ENCODE results near the gene CADM4.
"Not testable (repeated sequence)": the region's sequence is repeated elsewhere in the genome, so short reads cannot be mapped to it uniquely, and the experiment has no call there.

Gene CADM4

GRCh38 chr19:43605875-43606568 is 33.6 kb downstream of the CADM4 start:
- DNase-seq = no peak

- not testable (repeated sequence) for DNase-seq
These were observed 39.3 kb downstream of the CADM4 start for GRCh38 chr19:43600326-43600725.

- no peak for DNase-seq
These were observed 39.9 kb downstream of the CADM4 start for GRCh38 chr19:43599635-43600295.

GRCh38 chr19:43598445-43599240 is 41.0 kb downstream of the CADM4 start:
- no peak for DNase-seq

GRCh38 chr19:43597876-43598275 is 41.8 kb downstream of the CADM4 start:
- no peak for DNase-seq

GRCh38 chr19:43596842-43597461 is 42.7 kb downstream of the CADM4 start:
- DNase-seq = no peak

- peak; percentile 100 for DNase-seq
These were observed 43.4 kb downstream of the CADM4 start, which contains the start of the genes IRGQ and ZNF576 for GRCh38 chr19:43595999-43596841. Gene IRGQ, minus strand, starts transcription at chr19:43596134. Its CDS starts 796 bp downstream, at chr19:43595338. Gene ZNF576, plus strand, starts transcription at chr19:43596595. Its CDS starts 514 bp downstream, at chr19:43597109.

- peak; percentile 18 for DNase-seq
These were observed 44.0 kb downstream of the CADM4 start for GRCh38 chr19:43595605-43595998.

- peak; percentile 69 for DNase-seq
These were observed 44.7 kb downstream of the CADM4 start for GRCh38 chr19:43594710-43595604.

GRCh38 chr19:43594081-43594697 is 45.5 kb downstream of the CADM4 start:
- no peak for DNase-seq

- no peak for DNase-seq
These were observed 46.8 kb downstream of the CADM4 start for GRCh38 chr19:43592800-43593350.

GRCh38 chr19:43591904-43592772 is 47.5 kb downstream of the CADM4 start:
- DNase-seq = no peak

- no peak for DNase-seq
These were observed 50.0 kb downstream of the CADM4 start for GRCh38 chr19:43589678-43590077.

GRCh38 chr19:43589277-43589676 is 50.4 kb downstream of the CADM4 start:
- no peak for DNase-seq

- DNase-seq = not testable (repeated sequence)
These were observed 52.6 kb downstream of the CADM4 start for GRCh38 chr19:43587029-43587428.

- no peak for DNase-seq
These were observed 53.3 kb downstream of the CADM4 start for GRCh38 chr19:43586346-43586745.

GRCh38 chr19:43584484-43584883 is 55.2 kb downstream of the CADM4 start:
- DNase-seq = no peak

GRCh38 chr19:43582495-43582894 is 57.2 kb downstream of the CADM4 start:
- no peak for DNase-seq

GRCh38 chr19:43581467-43581866 is 58.2 kb downstream of the CADM4 start:
- DNase-seq = no peak

Data from activated CD4-positive, alpha-beta T cell treated with anti-CD3 and anti-CD28 coated beads, Interleukin-2, amount 50 U/mL, for 1 hour (primary cell).